GM18909 (cell line): Measurements from ENCODE around the gene AKT3.

Source experiments
- ATAC-seq: cut with Tn5 transposase; IDR thresholded peaks from one replicate; pipeline ENCODE4 v1.9.1; 2021; ENCODE audit warnings: mild to moderate bottlenecking; ENCODE audit not compliant: unreplicated experiment, poor library complexity

AKT3 gene

DNA sequence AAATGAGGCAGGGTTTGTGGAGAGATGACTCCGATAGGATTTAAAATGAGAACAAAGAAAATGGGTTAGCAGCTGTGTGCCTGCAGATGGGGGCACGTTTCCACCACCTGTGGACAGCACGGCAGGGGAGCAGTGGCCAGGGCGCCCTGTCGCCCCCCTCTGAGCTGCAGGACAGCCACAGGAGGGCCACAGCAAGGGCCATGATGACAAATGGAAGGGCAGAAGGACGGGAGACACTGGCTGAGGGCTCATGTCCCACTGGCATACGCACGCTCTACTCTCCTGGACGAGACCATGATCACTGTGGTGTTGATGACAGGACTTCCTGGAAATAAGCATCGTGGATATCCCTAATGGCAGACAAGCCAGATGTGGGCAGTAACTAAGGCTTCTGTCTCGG lies 353.2 kb downstream of the AKT3 start:
- no peak for ATAC-seq

- ATAC-seq: no peak
These were observed 353.8 kb downstream of the AKT3 start for GRCh38 chr1:243496187-243496646.

GRCh38 chr1:243495442-243496186 lies 354.4 kb downstream of the AKT3 start:
- no peak for ATAC-seq

- no peak for ATAC-seq
These were observed 355.2 kb downstream of the AKT3 start for GRCh38 chr1:243494741-243495431.

- ATAC-seq: no peak
These were observed 356.6 kb downstream of the AKT3 start for GRCh38 chr1:243493156-243494129.

DNA sequence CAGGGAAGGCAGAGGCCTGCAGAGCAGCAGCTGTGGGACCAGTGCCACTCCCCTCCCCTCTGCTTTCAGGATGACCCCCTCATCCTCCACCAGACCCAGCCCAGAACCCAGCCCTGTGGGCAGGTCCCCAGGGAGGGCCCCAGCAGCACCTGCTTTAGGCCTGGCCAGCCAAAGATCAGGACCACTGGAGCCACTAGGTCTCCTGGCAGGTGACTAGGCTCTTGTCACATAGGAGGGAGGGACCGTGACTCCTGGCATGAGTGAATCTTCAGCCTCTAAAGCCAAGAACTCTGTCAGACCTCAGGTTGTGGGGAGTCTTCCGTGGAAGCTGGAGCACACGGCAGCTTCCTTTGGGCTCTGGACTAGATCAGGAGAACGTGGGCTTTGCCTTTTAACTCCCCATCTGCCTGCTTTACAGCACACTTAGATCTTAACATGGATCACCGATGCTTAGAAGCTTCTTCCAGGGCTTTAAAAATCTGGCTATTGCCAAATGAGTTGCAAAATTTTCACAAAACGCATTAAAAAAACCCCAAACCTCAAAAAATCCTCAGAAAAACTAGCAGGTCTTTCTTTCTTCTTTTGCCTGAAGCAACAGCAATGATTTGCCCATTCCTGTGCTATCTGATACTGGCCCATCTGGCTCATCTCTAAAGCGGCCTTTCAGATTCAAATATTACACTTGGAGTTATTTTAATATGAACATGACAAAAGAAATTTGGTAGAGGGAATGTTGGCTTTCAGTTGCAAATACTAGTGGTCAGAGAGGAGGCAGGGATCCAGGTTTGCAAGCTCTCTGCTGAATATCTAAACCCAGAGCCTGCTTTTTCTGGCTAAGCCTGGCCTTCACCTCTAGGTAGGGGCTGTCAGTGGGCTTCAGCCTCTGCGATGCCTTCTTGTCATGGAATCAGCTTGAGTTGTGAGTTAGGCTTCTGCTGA lies 359.0 kb downstream of the AKT3 start:
- no peak for ATAC-seq

DNA sequence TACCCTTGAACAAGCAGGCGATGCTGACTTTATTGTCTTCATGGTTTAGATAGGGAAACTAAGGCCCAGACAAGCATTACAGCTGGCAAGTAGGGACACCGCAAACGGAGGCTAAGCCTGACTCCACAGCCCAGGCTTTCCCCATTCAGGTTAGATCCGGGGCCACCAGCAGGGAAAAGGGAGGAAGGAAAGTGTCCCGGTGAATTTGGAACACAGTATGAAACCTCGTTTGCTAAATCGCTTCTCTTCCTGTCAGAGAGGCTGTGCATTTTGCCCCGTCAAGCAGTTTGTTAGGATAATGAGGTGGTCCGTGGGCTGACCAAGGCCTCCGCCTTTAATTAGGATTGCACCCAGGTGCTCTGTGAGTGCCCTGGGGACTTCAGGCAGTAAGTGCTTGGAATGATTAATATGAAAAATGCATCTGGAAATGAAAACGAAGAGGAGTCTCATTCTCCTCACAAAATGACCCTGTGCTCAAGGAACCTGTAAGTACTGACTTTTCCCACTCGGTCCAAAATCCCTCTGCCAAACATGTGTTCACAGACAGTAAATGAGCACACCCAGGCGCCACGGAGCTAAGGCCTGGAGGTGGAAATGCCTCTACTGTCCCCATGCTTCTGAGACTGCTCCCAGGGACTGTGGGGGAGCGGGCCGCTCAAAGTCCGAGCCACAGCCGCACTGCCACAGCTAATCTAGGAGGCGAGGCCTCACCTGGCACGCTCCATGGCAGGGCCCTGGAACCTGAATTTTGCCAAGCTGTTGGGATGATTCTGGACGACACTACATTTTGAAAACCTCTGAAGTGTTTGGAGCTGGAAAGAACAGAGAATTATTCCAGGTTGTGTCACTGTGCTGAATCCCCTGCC lies 360.1 kb downstream of the AKT3 start:
- no peak for ATAC-seq

DNA sequence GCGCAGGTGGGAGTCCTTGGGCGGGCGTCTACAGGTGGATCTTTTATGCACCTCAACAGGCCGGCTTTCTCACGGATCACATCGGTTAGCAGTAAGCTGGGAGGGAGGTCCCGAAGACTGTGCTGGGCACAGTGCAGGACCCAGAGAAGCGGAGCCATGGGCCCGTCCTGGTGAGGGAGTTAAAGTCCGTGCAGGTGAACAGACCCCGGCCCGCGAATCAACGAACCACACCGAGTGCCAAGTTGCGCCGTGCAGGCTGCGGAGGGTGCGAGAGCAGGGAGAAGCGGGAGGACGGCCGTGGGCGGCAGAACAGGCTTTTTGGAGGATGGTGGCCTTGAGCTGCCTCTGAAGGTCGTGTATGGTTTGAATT lies 360.9 kb downstream of the AKT3 start:
- no peak for ATAC-seq

DNA sequence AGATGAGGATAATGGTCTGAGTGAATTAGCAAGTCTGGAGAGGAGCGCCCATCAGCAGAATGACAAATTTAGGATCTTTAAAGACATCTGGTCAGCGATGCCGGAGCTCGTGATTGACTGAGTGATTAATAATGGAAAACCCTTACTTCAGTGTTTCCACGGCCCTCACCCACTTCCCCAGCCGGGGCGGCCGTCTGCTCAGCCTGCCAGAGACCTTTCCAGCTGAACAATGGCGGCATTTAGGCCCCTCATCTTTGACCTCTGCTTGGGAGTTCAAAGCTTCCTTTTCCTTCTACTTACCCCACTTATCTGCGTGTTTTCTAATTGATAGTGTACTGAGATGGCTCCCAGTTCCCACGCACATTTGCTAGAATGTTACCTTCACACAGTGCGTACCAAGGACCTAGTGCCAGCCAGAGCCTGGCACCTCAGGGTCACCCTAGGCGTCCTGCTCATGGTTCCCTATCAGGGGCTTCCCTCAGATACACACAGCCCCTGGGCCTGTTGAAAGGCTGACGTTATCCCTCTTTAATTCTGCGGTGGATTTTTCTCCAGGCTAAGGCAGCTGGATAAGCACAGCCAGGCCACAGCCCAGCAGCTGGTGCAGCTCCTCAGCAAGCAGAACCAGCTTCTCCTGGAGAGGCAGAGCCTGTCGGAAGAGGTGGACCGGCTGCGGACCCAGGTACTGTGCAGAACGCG lies 361.4 kb downstream of the AKT3 start:
- ATAC-seq: no peak

GRCh38 chr1:243487649-243488227 lies 362.3 kb downstream of the AKT3 start:
- no peak for ATAC-seq

- ATAC-seq: no peak
These were observed 362.9 kb downstream of the AKT3 start for GRCh38 chr1:243487036-243487648.

DNA sequence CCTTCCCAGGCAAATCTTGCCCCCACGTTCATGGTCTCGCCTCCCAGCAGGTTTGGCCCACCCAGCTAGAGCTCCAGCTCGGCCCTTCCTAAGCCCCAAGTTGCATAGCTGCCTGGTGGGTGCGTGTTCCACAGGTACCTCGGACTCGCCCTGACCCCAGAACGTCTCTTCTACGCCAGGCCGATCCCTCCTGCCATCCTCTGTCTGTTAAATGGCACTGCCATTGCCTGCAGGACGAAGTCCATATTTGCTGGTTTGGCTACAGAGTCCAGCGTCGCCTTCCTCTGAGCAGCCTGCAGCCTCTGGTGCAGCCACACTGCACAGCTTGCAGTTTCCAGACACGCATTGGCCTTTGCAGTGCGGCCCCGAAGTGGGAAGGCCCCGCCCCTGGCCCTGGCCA lies 366.1 kb downstream of the AKT3 start:
- ATAC-seq: no peak

DNA sequence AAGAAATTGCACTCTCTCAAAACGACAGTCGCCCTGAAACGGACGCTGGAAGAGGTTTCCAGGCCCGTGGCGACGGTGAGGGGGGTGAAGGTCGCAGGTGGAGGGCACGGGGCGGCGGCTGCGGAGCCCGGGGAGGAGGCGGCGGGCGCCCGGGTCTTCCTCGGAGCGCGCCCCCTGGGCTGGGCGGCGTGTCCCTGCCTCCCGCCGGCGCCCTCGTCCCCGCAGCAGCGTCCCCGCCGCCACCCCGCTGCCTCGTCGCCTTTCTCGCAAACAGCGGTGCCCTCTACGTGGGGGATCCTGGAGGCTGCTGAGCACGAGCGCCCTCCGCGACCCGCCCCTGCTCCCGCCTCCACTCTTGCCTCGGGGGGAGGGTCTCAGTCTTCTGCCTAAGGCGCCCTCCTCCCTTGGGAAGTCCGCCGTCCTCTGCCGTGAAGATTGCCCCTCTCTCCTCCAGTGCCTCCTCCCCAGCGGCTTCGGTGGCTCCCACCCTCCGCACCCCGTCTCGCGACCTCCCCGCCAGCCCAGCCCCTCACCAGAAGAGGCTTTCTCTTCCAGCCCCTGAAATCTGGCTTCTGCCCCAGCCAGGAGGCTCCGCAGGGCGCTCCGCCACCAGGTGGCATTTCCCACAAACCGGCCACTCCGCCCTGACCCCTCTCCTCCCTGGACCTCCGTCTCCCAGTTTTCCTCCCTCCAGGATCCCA lies 366.8 kb downstream of the AKT3 start:
- peak; percentile 51 for ATAC-seq

GRCh38 chr1:243482141-243483022 lies 367.7 kb downstream of the AKT3 start:
- peak; percentile 37 for ATAC-seq

DNA sequence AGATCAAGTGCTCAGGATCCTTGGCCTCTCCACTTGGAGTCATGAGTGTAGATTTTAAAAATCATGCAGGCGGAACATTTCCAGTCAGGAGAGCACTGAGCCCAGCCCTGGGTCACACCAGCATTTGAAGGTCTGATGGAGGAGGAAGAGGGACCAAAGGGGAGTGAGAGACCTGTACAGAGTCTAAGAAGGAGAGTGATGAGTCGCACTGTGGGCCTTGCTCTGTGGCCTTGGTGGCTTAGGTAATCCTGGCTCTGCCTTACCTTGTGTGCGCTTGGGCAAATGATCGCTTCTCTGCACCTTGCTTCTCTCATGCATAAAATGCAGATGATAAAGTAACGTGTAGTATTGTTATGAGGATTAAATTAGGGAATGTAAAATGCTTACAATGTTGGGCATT lies 368.9 kb downstream of the AKT3 start:
- ATAC-seq: no peak

DNA sequence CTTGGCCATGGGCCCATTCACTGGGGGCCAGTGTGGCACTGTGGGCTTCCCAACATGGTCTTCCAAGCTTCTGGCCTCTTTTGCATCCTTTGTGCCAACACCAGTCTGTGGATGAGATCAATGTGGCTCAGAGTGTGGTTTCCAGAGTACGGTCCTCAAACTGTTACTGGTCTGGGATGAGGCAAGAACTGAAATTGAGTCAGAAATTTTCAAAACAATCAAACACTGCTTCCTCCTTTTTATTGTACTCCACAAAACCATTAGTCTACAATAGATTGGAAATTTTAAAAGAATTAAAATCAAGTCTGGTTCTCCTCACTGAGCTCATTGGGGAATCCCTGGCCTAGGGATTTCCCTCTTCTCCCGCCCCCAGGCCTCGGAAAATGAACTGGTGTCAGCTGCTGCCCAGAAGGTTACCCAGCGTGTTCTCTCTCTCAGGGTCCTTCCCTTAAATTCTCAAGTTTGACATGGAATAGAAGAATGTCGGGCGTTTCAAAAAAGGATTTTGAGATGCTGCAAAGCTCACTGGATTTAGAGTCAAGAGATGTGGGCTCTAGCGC lies 372.2 kb downstream of the AKT3 start:
- no peak for ATAC-seq
